Left lung (tissue), 10 donors: ENCODE data around the gene CHIC2. TPM values are rescaled to one million over a fixed set of nuclear protein-coding genes. Genes with fewer than 3 reads are reported as not detected.

ENCODE experiments used
- ATAC-seq: fragments of 200-7000 bp; cut with Tn5 transposase; one replicate; pipeline ENCODE4 v1.9.1; 2020; ENCODE audit warnings: moderate library complexity
- DNase-seq, 4 donors: peaks; one replicate each; pipeline ENCODE4 v3.0.0-alpha.2; 2013 to 2020
- H3K27ac ChIP-seq, 2 donors: fragments of 200-600 bp; sonication (generic) in 1 of 2; one replicate each; pipeline versions ENCODE4 v1.5.0 to v1.8.0; 2020 to 2021
- H3K27me3 ChIP-seq, 2 donors: fragments of 200-600 bp; sonication (generic) in 1 of 2; one replicate each; pipeline versions ENCODE4 v1.5.0 to v1.8.0; 2020 to 2021
- H3K36me3 ChIP-seq, 2 donors: fragments of 200-600 bp; sonication (generic) in 1 of 2; one replicate each; pipeline versions ENCODE4 v1.5.0 to v1.8.0; 2020 to 2021
- H3K4me1 ChIP-seq, 2 donors: fragments of 200-600 bp; one replicate each; pipeline ENCODE4 v1.8.0; 2021
- H3K4me3 ChIP-seq, 2 donors: fragments of 200-600 bp; sonication (generic) in 1 of 2; one replicate each; pipeline versions ENCODE4 v1.5.0 to v1.8.0; 2020 to 2021; ENCODE audit warnings: mild to moderate bottlenecking in 1 of 2
- H3K9me3 ChIP-seq, 2 donors: fragments of 200-600 bp; sonication (generic) in 1 of 2; one replicate each; pipeline versions ENCODE4 v1.5.0 to v1.8.0; 2020 to 2021
- CTCF ChIP-seq, 2 donors: fragments of 200-600 bp; sonication (generic) in 1 of 2; IDR thresholded peaks; one replicate each; pipeline versions ENCODE4 v1.5.0 to v1.8.0; 2021; ENCODE audit warnings: antibody characterized with exemption in 2 of 2
- intact Hi-C, 2 donors: fragments of 100-400 bp; cut with DNase I; formaldehyde crosslinking; loops; one replicate each; pipeline versions ENCODE4 v1.11.2 to v1.14.2; 2022
- polyA plus RNA-seq, 6 donors: library from polyadenylated mRNA; unstranded; fragments of 120-200 nt; gene quantifications; one replicate each; pipeline ENCODE4 v1.2.1, GENCODE V29; 2013; ENCODE audit not compliant: insufficient read length in 6 of 6
- total RNA-seq, 2 donors: library from RNA; stranded (reverse); fragmentation: NEBNext Ultra II Directional; extraction: Animal tissue kit (Norgen Biotek cat#: 25700); gene quantifications; one replicate each; pipeline ENCODE4 v1.2.1, GENCODE V29; 2021
- donor health status: DM: no; HTN: yes; CAD: no.
- donor health status: DM: no; HTN: no; CAD: no.

Gene CHIC2
- total and polyA plus RNA-seq, 8 donors: 18.5 to 34.9 (median 26.4) TPM

GRCh38 chr4:54017974-54018373, 46.4 kb downstream of the CHIC2 start:
- Histone ChIP-seq H3K36me3 (peaks cover 0 to 8% of the 10 kb centered on the region in 2 donors), H3K27me3 (no peaks in the 10 kb centered on the region), H3K4me3 (no peak overlapping the region), H3K27ac (no peak overlapping the region), H3K4me1 (peaks cover 0 to 5% of the 10 kb centered on the region in 2 donors), H3K9me3 (no peaks in the 10 kb centered on the region)
- ATAC-seq: no peak
- intact Hi-C loops: no loop called here
- no peak for TF ChIP-seq CTCF (IDR thresholded peaks at IDR 0.05)
- no peak for DNase-seq

GRCh38 chr4:54017308-54017707, 47.1 kb downstream of the CHIC2 start:
- Histone ChIP-seq H3K27me3 (no peaks in the 10 kb centered on the region), H3K4me3 (no peak overlapping the region), H3K27ac (no peak overlapping the region), H3K9me3 (no peaks in the 10 kb centered on the region), H3K36me3 (peaks cover 0 to 8% of the 10 kb centered on the region in 2 donors), H3K4me1 (peaks cover 0 to 5% of the 10 kb centered on the region in 2 donors)
- TF ChIP-seq CTCF (IDR thresholded peaks at IDR 0.05): no peak
- DNase-seq (no peak), ATAC-seq (no peak)
- intact Hi-C loops: no loop called here

DNA sequence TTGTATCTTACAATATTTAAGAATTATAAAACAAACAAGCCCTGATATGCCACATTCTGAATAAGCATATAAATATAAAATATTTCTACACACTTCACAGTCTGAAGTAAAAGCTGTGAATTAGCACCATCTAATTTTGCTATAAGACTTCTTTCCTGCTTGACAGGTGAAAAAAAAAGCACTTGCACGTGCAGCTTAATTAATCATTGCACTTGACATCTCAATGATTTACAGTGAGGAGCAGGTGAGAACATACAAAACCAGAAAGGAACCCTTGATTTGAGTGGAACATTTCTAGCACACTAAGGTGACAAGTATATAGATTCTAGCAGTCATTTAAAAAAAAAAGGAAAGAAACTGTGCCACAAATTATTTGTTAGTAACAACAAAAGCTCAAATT, 47.9 kb downstream of the CHIC2 start:
- Histone ChIP-seq H3K27me3 (no peaks in the 10 kb centered on the region), H3K9me3 (no peaks in the 10 kb centered on the region), H3K4me1 (peaks cover 0 to 5% of the 10 kb centered on the region in 2 donors), H3K4me3 (no peak overlapping the region), H3K36me3 (peaks cover 0 to 8% of the 10 kb centered on the region in 2 donors), H3K27ac (no peak overlapping the region)
- intact Hi-C loops: no loop called here
- DNase-seq: no peak
- no peak for TF ChIP-seq CTCF (IDR thresholded peaks at IDR 0.05)
- ATAC-seq: no peak

DNA sequence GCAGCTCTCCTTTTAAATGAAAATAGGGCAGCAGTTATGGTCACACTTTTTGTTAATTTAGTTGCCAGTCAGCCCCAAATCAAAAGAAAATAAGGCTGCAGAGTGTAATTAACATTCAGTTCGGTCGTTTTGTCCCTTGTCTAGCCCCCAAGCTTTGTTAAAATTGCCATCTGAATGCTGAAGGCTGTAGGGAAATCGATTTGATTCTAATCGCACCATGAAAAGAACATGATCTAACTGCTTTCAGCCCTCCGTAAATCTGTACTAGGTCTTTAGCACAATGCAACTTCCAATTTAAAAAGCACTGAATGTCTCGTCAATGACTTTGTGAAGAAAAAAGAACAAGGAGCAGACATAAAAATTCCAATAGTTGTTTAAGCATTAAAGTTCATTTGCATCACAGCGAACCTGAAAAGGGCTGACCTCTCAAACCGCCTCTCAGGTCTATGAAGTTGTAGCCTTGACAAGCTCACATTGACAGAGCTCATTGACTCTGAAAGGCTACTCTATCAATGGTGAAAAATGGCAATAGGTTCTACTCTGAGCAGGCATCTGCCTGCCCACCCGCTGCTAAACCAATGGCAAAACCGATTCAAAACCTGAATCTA, 48.9 kb downstream of the CHIC2 start:
- no peaks in the 10 kb centered on the region for H3K9me3 ChIP-seq
- no peak overlapping the region for H3K27ac ChIP-seq
- peaks cover 0 to 5% of the 10 kb centered on the region in 2 donors for H3K4me1 ChIP-seq
- no peak overlapping the region for H3K4me3 ChIP-seq
- peaks cover 0 to 8% of the 10 kb centered on the region in 2 donors for H3K36me3 ChIP-seq
- no peak for DNase-seq
- no peak for TF ChIP-seq CTCF (IDR thresholded peaks at IDR 0.05)
- intact Hi-C loops: no loop called here
- H3K27me3 ChIP-seq: no peaks in the 10 kb centered on the region
- ATAC-seq: no peak

- Histone ChIP-seq H3K4me1 (peaks cover 0 to 5% of the 10 kb centered on the region in 2 donors), H3K27me3 (no peaks in the 10 kb centered on the region), H3K36me3 (peaks cover 0 to 8% of the 10 kb centered on the region in 2 donors), H3K27ac (no peak overlapping the region), H3K4me3 (no peak overlapping the region), H3K9me3 (no peaks in the 10 kb centered on the region)
- DNase-seq: no peak
- no peak for TF ChIP-seq CTCF (IDR thresholded peaks at IDR 0.05)
- intact Hi-C loops: no loop called here
- no peak for ATAC-seq
These were observed 49.7 kb downstream of the CHIC2 start for GRCh38 chr4:54014666-54015160.
